TTC549 (cell line): ENCODE results near the gene CACNA1B.
"Not testable (repeated sequence)": the region's sequence is repeated elsewhere in the genome, so short reads cannot be mapped to it uniquely, and the experiment has no call there.

Source experiments
- FAIRE-seq: peaks from 2 replicates; lab custom pipeline; 2012; peaks lifted over from hg19 to GRCh38; lab: Jason Lieb, UNC

The CACNA1B gene

GRCh38 chr9:138143491-138143890, 265.9 kb downstream of the CACNA1B start:
- FAIRE-seq: not testable (repeated sequence)

GRCh38 chr9:138147556-138147955, 270.0 kb downstream of the CACNA1B start:
- not testable (repeated sequence) for FAIRE-seq

GRCh38 chr9:138149672-138150656, 272.4 kb downstream of the CACNA1B start:
- not testable (repeated sequence) for FAIRE-seq

- FAIRE-seq: not testable (repeated sequence)
Observed at GRCh38 chr9:138155788-138156187, 278.2 kb downstream of the CACNA1B start.

- not testable (repeated sequence) for FAIRE-seq
Observed at GRCh38 chr9:138166793-138167192, 289.2 kb downstream of the CACNA1B start.
